ENCODE data around the gene NUDT22.

- TF ChIP-seq CTCF (IDR thresholded peaks at IDR 0.05) (no peak), EZH2 (IDR thresholded peaks at IDR 0.05; ENCODE audit: borderline replicate concordance, insufficient read depth, low read depth, low read length, poor library complexity, severe bottlenecking) (no peak)
These were observed 15.7 kb downstream of the NUDT22 start for GRCh38 chr11:64241491-64242374.
